Spinal cord (tissue), 10 donors: ENCODE data around the gene FAM163B. TPM values are rescaled to one million over a fixed set of nuclear protein-coding genes. Genes with fewer than 3 reads are reported as not detected.

Experiments
- DNase-seq, 6 donors: peaks; one replicate each; pipeline versions ENCODE4 v3.0.0 to v3.0.0-alpha.2; 2013 to 2015; ENCODE audit warnings: low spot score in 6 of 6, low read depth in 4 of 6
- H3K27ac ChIP-seq: one replicate; pipeline ENCODE4 v1.5.1; 2013; ENCODE audit warnings: low read depth, low read length, control low read depth
- H3K27me3 ChIP-seq: one replicate; pipeline ENCODE4 v1.6.1; 2013; ENCODE audit warnings: low read length; ENCODE audit not compliant: control insufficient read depth, insufficient read depth
- H3K36me3 ChIP-seq: one replicate; pipeline ENCODE4 v1.6.1; 2013; ENCODE audit warnings: low read length; ENCODE audit not compliant: control insufficient read depth, insufficient read depth
- H3K4me1 ChIP-seq: one replicate; pipeline ENCODE4 v1.6.1; 2013; ENCODE audit warnings: low read length; ENCODE audit not compliant: control insufficient read depth, insufficient read depth
- H3K4me3 ChIP-seq: one replicate; pipeline ENCODE4 v1.5.1; 2013; ENCODE audit warnings: low read depth, low read length, control low read depth
- H3K9me3 ChIP-seq: one replicate; pipeline ENCODE4 v1.6.1; 2013; ENCODE audit warnings: low read length; ENCODE audit not compliant: control insufficient read depth, insufficient read depth
- WGBS: methylation state at CpG from one replicate; pipeline ENCODE4 v1.1.5; 2013; ENCODE audit warnings: missing lambda C conversion rate; ENCODE audit not compliant: insufficient coverage; 5-methylcytosine and 5-hydroxymethylcytosine counted together
- polyA plus RNA-seq, 2 donors: library from polyadenylated mRNA; unstranded; fragments of 120-200 nt; gene quantifications; one replicate each; pipeline ENCODE4 v1.2.1, GENCODE V29; 2013; ENCODE audit not compliant: insufficient read length in 2 of 2
- total RNA-seq, 2 donors: library from RNA; depleted of rRNA in 1 of 2; stranded (reverse); fragments of 120-200 nt in 1 of 2; fragments of >200 nt in 1 of 2; gene quantifications; one replicate each; pipeline versions ENCODE4 v1.2.3 to v1.2.4, GENCODE V29; 2013 to 2014
- donor health status: healthy.

The FAM163B gene
- total and polyA plus RNA-seq, 4 donors = 5.0 to 29.1 (median 17.9) TPM

- no peak overlapping the region for H3K27ac ChIP-seq
- H3K36me3 ChIP-seq = no peaks in the 10 kb centered on the region
- H3K4me1 ChIP-seq = no peaks in the 10 kb centered on the region
- H3K4me3 ChIP-seq = no peak overlapping the region
- H3K27me3 ChIP-seq = peaks cover 6% of the 10 kb centered on the region
- peaks cover 2% of the 10 kb centered on the region for H3K9me3 ChIP-seq
- WGBS = 82% methylated on average over 6 of the region's 11 CpGs
- no peak for DNase-seq
These were observed 12.6 kb upstream of the FAM163B start for GRCh38 chr9:133621725-133622267.

GRCh38 chr9:133619791-133620190 lies 10.6 kb upstream of the FAM163B start:
- WGBS = 40% methylated on average over 7 of the region's 8 CpGs
- peaks cover 10% of the 10 kb centered on the region for H3K27me3 ChIP-seq

GRCh38 chr9:133618726-133619125 lies 9.5 kb upstream of the FAM163B start:
- no peak overlapping the region for H3K27ac ChIP-seq
- H3K4me3 ChIP-seq = no peak overlapping the region
- peaks cover 13% of the 10 kb centered on the region for H3K27me3 ChIP-seq
- WGBS = 88% methylated on average over 8 of the region's 10 CpGs
- peaks cover 17% of the 10 kb centered on the region for H3K4me1 ChIP-seq
- H3K9me3 ChIP-seq = no peaks in the 10 kb centered on the region
- no peak for DNase-seq
- no peaks in the 10 kb centered on the region for H3K36me3 ChIP-seq

More at GRCh38 chr9:133619791-133620190, 10.6 kb upstream of the FAM163B start:
- Histone ChIP-seq H3K4me1 (peaks cover 8% of the 10 kb centered on the region), H3K27ac (no peak overlapping the region), H3K36me3 (no peaks in the 10 kb centered on the region), H3K9me3 (no peaks in the 10 kb centered on the region), H3K4me3 (no peak overlapping the region)
- no peak for DNase-seq

GRCh38 chr9:133616643-133617405 lies 7.6 kb upstream of the FAM163B start:
- Histone ChIP-seq H3K4me3 (no peak overlapping the region), H3K27ac (no peak overlapping the region), H3K4me1 (peaks cover 17% of the 10 kb centered on the region), H3K9me3 (no peaks in the 10 kb centered on the region), H3K27me3 (peaks cover 11% of the 10 kb centered on the region), H3K36me3 (no peaks in the 10 kb centered on the region)
- DNase-seq = no peak
- 66% methylated on average over 12 of the region's 13 CpGs for WGBS

- Histone ChIP-seq H3K27ac (no peak overlapping the region), H3K9me3 (no peaks in the 10 kb centered on the region), H3K4me1 (peaks cover 17% of the 10 kb centered on the region), H3K36me3 (no peaks in the 10 kb centered on the region), H3K27me3 (peaks cover 11% of the 10 kb centered on the region), H3K4me3 (no peak overlapping the region)
- DNase-seq = no peak
- 67% methylated on average over 12 of the region's 13 CpGs for WGBS
These were observed 6.5 kb upstream of the FAM163B start for GRCh38 chr9:133615606-133616188.

- peaks cover 11% of the 10 kb centered on the region for H3K27me3 ChIP-seq
- 46% methylated on average over 16 of the region's 16 CpGs for WGBS
These were observed 6.0 kb upstream of the FAM163B start for GRCh38 chr9:133615186-133615585.

GRCh38 chr9:133614678-133615077 lies 5.5 kb upstream of the FAM163B start:
- WGBS = 68% methylated on average over 3 of the region's 5 CpGs
- H3K27me3 ChIP-seq = peaks cover 14% of the 10 kb centered on the region

More at GRCh38 chr9:133615186-133615585, 6.0 kb upstream of the FAM163B start:
- Histone ChIP-seq H3K9me3 (no peaks in the 10 kb centered on the region), H3K36me3 (no peaks in the 10 kb centered on the region), H3K4me3 (no peak overlapping the region), H3K4me1 (peaks cover 17% of the 10 kb centered on the region), H3K27ac (no peak overlapping the region)
- DNase-seq = no peak

GRCh38 chr9:133614056-133614455 lies 4.9 kb upstream of the FAM163B start:
- no peak overlapping the region for H3K4me3 ChIP-seq
- H3K27ac ChIP-seq = no peak overlapping the region
- 55% methylated on average over 5 of the region's 10 CpGs for WGBS
- no peaks in the 10 kb centered on the region for H3K9me3 ChIP-seq
- no peaks in the 10 kb centered on the region for H3K36me3 ChIP-seq
- DNase-seq = no peak
- H3K27me3 ChIP-seq = peaks cover 15% of the 10 kb centered on the region
- H3K4me1 ChIP-seq = peaks cover 25% of the 10 kb centered on the region

More at GRCh38 chr9:133614678-133615077, 5.5 kb upstream of the FAM163B start:
- no peak for DNase-seq
- Histone ChIP-seq H3K4me3 (no peak overlapping the region), H3K9me3 (no peaks in the 10 kb centered on the region), H3K36me3 (no peaks in the 10 kb centered on the region), H3K4me1 (peaks cover 21% of the 10 kb centered on the region), H3K27ac (no peak overlapping the region)

GRCh38 chr9:133613432-133613831 lies 4.2 kb upstream of the FAM163B start:
- WGBS = 83% methylated on average over 15 of the region's 16 CpGs
- Histone ChIP-seq H3K4me1 (peaks cover 29% of the 10 kb centered on the region), H3K36me3 (no peaks in the 10 kb centered on the region), H3K9me3 (no peaks in the 10 kb centered on the region), H3K4me3 (no peak overlapping the region), H3K27ac (no peak overlapping the region), H3K27me3 (peaks cover 15% of the 10 kb centered on the region)
- DNase-seq = no peak
